Lower lobe of right lung (tissue), 2 donors: Measurements from ENCODE around the gene MMS19. TPM values are rescaled to one million over a fixed set of nuclear protein-coding genes. Genes with fewer than 3 reads are reported as not detected.

Source experiments
- ATAC-seq, 2 donors: fragments of 200-7000 bp; cut with Tn5 transposase; one replicate each; pipeline ENCODE4 v1.9.1; 2020 to 2022; ENCODE audit warnings: mild to moderate bottlenecking in 2 of 2, moderate library complexity in 2 of 2
- DNase-seq: peaks from one replicate; pipeline ENCODE4 v3.0.0-alpha.2; 2020
- H3K27ac ChIP-seq: fragments of 200-600 bp; one replicate; pipeline ENCODE4 v1.8.0; 2022
- H3K27me3 ChIP-seq: fragments of 200-600 bp; one replicate; pipeline ENCODE4 v1.8.0; 2022; ENCODE audit warnings: low read depth
- H3K36me3 ChIP-seq: fragments of 200-600 bp; one replicate; pipeline ENCODE4 v1.8.0; 2022; ENCODE audit warnings: mild to moderate bottlenecking
- H3K4me1 ChIP-seq: fragments of 200-600 bp; one replicate; pipeline ENCODE4 v1.8.0; 2022
- H3K4me3 ChIP-seq: fragments of 200-600 bp; one replicate; pipeline ENCODE4 v1.8.0; 2022; ENCODE audit warnings: mild to moderate bottlenecking
- H3K9me3 ChIP-seq: fragments of 200-600 bp; one replicate; pipeline ENCODE4 v1.8.0; 2022
- intact Hi-C: fragments of 100-400 bp; cut with DNase I; formaldehyde crosslinking; loops from one replicate; pipeline ENCODE4 v1.11.0; 2022
- total RNA-seq: library from RNA; stranded (reverse); fragmentation: NEBNext Ultra II Directional; extraction: Animal tissue kit (Norgen Biotek cat#: 25700); gene quantifications from one replicate; pipeline ENCODE4 v1.2.1, GENCODE V29; 2021
- TF ChIP-seq, protein P1 (sequence below): fragments of 200-600 bp; IDR thresholded peaks from one replicate; pipeline ENCODE4 v1.8.0; 2022; ENCODE audit warnings: antibody characterized with exemption, mild to moderate bottlenecking
- donor health status: DM: no; HTN: yes; CAD: no; lungs with severe emphysema.

Gene MMS19
- total RNA-seq, 1 donor from 2014 or later, result 65.5 TPM

DNA sequence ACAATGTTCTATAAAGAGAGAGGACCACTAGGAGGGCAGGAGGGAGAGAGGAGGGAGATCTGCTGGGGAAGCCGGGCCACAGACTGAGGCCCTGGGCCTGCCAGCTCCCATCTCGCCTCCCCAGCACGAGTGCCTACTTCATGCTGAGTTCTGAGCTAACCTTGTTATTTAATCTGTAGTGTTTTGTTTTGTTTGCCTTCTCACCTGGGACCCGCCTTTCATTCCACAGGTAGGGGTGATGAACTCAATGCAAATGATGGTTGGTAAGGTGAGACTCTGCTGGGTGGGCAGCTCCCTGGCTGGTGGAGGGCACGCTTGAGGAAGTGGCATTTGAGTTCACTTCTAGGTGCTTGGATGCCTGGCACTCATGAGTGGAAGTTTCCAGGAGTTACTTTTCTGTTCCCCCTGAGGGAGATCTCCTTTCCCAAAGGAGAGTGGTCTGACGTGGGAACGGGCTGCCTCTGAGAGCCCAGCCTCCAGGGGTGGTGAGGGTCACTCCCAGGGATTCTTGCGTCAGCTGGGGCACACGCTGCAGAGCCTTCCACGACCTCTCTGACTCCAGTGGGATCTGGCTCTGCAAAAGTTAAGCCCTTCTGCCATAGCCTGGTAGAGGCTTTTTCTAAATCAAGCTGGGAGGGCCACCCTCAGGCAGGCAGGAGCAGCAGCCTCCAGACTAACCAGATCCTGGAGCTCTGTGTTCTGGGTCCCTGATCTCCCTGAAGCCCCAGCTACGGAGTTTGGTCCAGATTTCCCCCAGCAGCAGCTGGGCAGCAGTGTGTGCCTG lies 22.9 kb upstream of the MMS19 start:
- no peak overlapping the region for H3K4me3 ChIP-seq
- no peaks in the 10 kb centered on the region for H3K27me3 ChIP-seq
- DNase-seq, result peak; percentile 69
- H3K27ac ChIP-seq, result peak overlapping the region; percentile 77
- H3K4me1 ChIP-seq, result peaks cover 71% of the 10 kb centered on the region
- H3K36me3 ChIP-seq, result no peaks in the 10 kb centered on the region
- peak; percentile 87 to 88 for ATAC-seq
- TF ChIP-seq, protein P1, sequence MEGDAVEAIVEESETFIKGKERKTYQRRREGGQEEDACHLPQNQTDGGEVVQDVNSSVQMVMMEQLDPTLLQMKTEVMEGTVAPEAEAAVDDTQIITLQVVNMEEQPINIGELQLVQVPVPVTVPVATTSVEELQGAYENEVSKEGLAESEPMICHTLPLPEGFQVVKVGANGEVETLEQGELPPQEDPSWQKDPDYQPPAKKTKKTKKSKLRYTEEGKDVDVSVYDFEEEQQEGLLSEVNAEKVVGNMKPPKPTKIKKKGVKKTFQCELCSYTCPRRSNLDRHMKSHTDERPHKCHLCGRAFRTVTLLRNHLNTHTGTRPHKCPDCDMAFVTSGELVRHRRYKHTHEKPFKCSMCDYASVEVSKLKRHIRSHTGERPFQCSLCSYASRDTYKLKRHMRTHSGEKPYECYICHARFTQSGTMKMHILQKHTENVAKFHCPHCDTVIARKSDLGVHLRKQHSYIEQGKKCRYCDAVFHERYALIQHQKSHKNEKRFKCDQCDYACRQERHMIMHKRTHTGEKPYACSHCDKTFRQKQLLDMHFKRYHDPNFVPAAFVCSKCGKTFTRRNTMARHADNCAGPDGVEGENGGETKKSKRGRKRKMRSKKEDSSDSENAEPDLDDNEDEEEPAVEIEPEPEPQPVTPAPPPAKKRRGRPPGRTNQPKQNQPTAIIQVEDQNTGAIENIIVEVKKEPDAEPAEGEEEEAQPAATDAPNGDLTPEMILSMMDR, result no peak
- H3K9me3 ChIP-seq, result no peaks in the 10 kb centered on the region
- intact Hi-C loops, result no loop called here

DNA sequence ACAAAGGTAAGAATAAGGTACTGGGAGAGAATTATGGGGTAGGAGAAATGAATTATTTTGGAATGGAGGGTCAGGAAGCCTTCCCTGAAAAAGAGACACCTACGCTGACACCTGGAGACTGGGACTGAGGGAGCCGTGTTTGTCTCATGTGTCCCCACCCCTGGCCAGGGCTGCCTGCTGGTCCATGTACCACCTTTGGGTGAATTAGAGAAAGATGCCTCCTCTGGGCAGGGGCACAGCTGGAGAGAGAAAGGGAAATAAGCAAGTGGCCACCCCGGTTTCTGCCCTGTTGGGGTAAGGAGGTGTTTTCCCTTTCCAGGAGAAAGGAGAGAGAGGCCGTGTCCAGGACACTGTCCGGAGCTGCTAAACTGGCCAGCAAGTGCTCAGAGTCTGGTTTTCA lies 22.3 kb upstream of the MMS19 start:
- ATAC-seq (peak; percentile 3 to 23), DNase-seq (no peak)
- intact Hi-C loops, result no loop called here
- peak overlapping the region; percentile 77 for H3K27ac ChIP-seq
- H3K4me1 ChIP-seq, result peaks cover 77% of the 10 kb centered on the region
- no peak overlapping the region for H3K4me3 ChIP-seq
- no peaks in the 10 kb centered on the region for H3K36me3 ChIP-seq
- no peaks in the 10 kb centered on the region for H3K9me3 ChIP-seq
- no peaks in the 10 kb centered on the region for H3K27me3 ChIP-seq
- TF ChIP-seq, protein P1, result no peak

DNA sequence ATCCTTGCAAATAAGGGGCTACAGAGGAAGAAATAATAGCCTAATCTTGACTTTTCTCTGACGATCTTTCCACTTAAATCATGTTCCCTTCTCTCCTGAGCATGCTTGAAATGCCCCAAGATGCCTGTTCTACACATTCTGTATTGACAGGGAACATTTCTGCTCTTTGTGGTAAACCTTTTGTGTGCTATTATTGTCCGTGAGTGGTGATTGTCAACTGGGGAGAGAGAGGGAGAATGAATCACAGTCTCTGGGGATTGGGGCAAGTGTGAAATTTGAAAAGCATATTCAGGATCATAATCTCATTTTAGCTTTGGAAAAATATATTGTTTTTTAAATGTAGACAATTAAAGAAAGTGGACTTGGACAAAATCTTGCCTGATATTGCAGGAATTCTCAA lies 21.1 kb upstream of the MMS19 start:
- DNase-seq, result no peak
- intact Hi-C loops, result no loop called here
- no peaks in the 10 kb centered on the region for H3K27me3 ChIP-seq
- TF ChIP-seq, protein P1, result no peak
- H3K9me3 ChIP-seq, result no peaks in the 10 kb centered on the region
- peak overlapping the region; percentile 77 for H3K27ac ChIP-seq
- peaks cover 74% of the 10 kb centered on the region for H3K4me1 ChIP-seq
- no peak for ATAC-seq
- H3K4me3 ChIP-seq, result no peak overlapping the region
- no peaks in the 10 kb centered on the region for H3K36me3 ChIP-seq

DNA sequence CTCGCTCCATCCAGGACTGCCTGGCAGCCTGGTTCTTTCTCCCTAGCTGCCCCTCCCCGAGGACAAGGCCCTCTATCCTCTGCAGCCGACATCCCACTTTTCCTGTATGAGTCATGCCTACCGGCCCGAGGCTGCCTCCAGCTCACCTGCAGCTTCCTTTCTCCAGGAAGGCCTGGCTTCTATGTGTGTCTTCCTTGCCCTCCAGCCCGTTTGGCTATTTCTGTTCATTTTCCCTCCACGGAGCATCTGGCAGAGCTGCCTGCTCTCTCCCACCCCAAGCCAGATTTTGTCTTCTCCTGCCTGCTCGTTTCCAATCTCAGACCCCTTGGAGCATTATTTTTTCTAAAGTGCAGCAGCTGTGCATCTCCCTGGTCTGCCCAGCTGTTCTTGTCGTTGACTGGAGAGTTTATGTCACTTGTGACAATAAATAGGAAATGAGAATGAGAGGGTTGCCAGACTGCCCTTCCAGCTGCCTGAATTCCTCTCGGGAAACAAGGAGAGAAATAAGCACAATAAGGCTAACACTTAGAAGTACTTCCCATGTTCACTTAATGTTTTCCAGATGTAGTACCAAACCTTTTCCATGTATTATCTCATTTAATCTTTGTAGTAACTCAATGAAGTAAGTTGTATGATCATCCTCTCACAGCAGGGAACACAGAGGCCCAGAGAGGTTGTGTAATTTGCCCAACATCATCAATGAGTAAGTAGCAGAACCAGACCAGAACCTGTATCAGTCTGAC lies 20.2 kb upstream of the MMS19 start:
- Histone ChIP-seq H3K9me3 (no peaks in the 10 kb centered on the region), H3K27me3 (no peaks in the 10 kb centered on the region), H3K27ac (peak overlapping the region; percentile 60), H3K4me3 (no peak overlapping the region), H3K36me3 (no peaks in the 10 kb centered on the region), H3K4me1 (peaks cover 74% of the 10 kb centered on the region)
- DNase-seq, result no peak
- peak; percentile 39 to 53 for ATAC-seq
- TF ChIP-seq, protein P1, result no peak
- intact Hi-C loops, result no loop called here

DNA sequence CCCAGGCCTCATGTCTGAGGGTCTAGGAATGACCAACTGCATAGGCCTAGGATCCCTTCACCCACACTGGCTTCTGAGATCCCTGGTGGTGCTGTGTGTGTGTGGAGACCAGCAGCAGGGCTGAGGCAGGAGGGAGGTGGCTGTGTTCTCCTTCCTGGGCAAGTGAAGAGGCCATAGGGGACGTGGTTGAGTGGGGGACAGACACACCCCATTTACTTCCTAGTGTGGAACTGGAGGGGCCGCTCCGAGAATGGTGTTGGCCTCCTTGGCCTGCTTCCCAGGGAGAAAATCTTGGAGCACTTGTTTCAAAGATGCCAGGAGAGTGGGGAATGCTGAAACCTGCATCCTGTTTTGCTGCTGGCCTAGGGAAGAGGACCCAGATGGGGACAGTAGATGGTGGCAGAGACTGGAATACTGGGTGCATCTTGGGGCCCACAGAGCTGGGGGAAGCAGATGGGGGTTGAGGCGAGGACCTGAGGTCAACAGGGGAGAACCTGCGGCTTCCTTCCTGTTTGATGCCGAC lies 19.6 kb upstream of the MMS19 start:
- peak; percentile 11 to 43 for ATAC-seq
- Histone ChIP-seq H3K36me3 (no peaks in the 10 kb centered on the region), H3K9me3 (no peaks in the 10 kb centered on the region), H3K4me3 (no peak overlapping the region), H3K27me3 (no peaks in the 10 kb centered on the region), H3K27ac (peak overlapping the region; percentile 60), H3K4me1 (peaks cover 68% of the 10 kb centered on the region)
- intact Hi-C loops, result no loop called here
- no peak for DNase-seq
- TF ChIP-seq, protein P1, result no peak
